Smooth muscle cell (in vitro differentiated cells): ENCODE results near the gene CDH23. TPM values are rescaled to one million over a fixed set of nuclear protein-coding genes. Genes with fewer than 3 reads are reported as not detected.

Experiments
- DNase-seq: peaks from one replicate; lab custom pipeline; 2025; ENCODE audit not compliant: unreplicated experiment; lab: John Stamatoyannopoulos, UW
- H2AFZ ChIP-seq: fragments of 200-600 bp; sonication (generic); 2 replicates; pipeline ENCODE4 v1.6.0; 2016; ENCODE audit warnings: antibody characterized with exemption, low read depth, mild to moderate bottlenecking
- H3F3A ChIP-seq: fragments of 200-600 bp; sonication (generic); 2 replicates; pipeline ENCODE4 v1.6.0; 2017; ENCODE audit warnings: antibody characterized with exemption, low read depth
- H3K27ac ChIP-seq: fragments of 200-600 bp; sonication (generic); 2 replicates; pipeline ENCODE4 v1.5.1; 2016; ENCODE audit warnings: low read depth, mild to moderate bottlenecking
- H3K27me3 ChIP-seq: fragments of 200-600 bp; sonication (generic); 2 replicates; pipeline ENCODE4 v1.6.1; 2016; ENCODE audit warnings: low read depth, mild to moderate bottlenecking
- H3K36me3 ChIP-seq: fragments of 200-600 bp; sonication (generic); 2 replicates; pipeline ENCODE4 v1.5.1; 2016; ENCODE audit warnings: low read depth
- H3K4me1 ChIP-seq: fragments of 200-600 bp; sonication (generic); 2 replicates; pipeline ENCODE4 v1.5.1; 2016; ENCODE audit warnings: low read depth
- H3K4me2 ChIP-seq: fragments of 200-600 bp; sonication (generic); 2 replicates; pipeline ENCODE4 v1.6.0; 2016; ENCODE audit warnings: mild to moderate bottlenecking
- H3K4me3 ChIP-seq: fragments of 200-600 bp; sonication (generic); 2 replicates; pipeline ENCODE4 v1.5.1; 2016; ENCODE audit warnings: mild to moderate bottlenecking
- H3K79me2 ChIP-seq: fragments of 200-600 bp; sonication (generic); 2 replicates; pipeline ENCODE4 v1.6.0; 2016; ENCODE audit warnings: low read depth, mild to moderate bottlenecking
- H3K9ac ChIP-seq: fragments of 200-600 bp; sonication (generic); 2 replicates; pipeline ENCODE4 v1.6.0; 2016; ENCODE audit warnings: low read depth
- H3K9me3 ChIP-seq: fragments of 200-600 bp; sonication (generic); replicated peaks from 2 replicates; pipeline ENCODE4 v1.5.1; 2016; ENCODE audit warnings: low read depth
- H4K20me1 ChIP-seq: fragments of 200-600 bp; sonication (generic); 2 replicates; pipeline ENCODE4 v1.6.0; 2016; ENCODE audit warnings: low read depth
- CTCF ChIP-seq: fragments of 200-600 bp; sonication (generic); IDR thresholded peaks from 2 replicates; pipeline ENCODE4 v1.5.1; 2017; ENCODE audit warnings: borderline replicate concordance, mild to moderate bottlenecking, antibody characterized with exemption; ENCODE audit not compliant: insufficient read depth, poor library complexity, severe bottlenecking
- WGBS: methylation state at CpG from one replicate; pipeline ENCODE4 v1.1.7; 2016; ENCODE audit warnings: low lambda C conversion rate; 5-methylcytosine and 5-hydroxymethylcytosine counted together
- polyA plus RNA-seq: library from polyadenylated mRNA; unstranded; fragments of >200 nt; fragmentation: Nextera tagmentation; extraction: Ambion mirVana; gene quantifications from 2 replicates; pipeline ENCODE4 v1.2.1, GENCODE V29; 2016
- total RNA-seq: library from RNA; depleted of rRNA; stranded (reverse); fragments of >200 nt; gene quantifications from 2 replicates; pipeline ENCODE4 v1.2.3, GENCODE V29; 2014

Gene CDH23
- total and polyA plus RNA-seq, 2 experiments from 2014 or later, result 0.99 to 2.5 TPM

- no peak for DNase-seq
- H3F3A ChIP-seq, result no peaks in the 10 kb centered on the region
- H3K79me2 ChIP-seq, result no peaks in the 10 kb centered on the region
- no peaks in the 10 kb centered on the region for H4K20me1 ChIP-seq
- no peak overlapping the region for H3K4me2 ChIP-seq
- H3K4me1 ChIP-seq, result peaks cover 3% of the 10 kb centered on the region
- no peaks in the 10 kb centered on the region for H3K36me3 ChIP-seq
- H3K27ac ChIP-seq, result no peak overlapping the region
- H3K4me3 ChIP-seq, result no peak overlapping the region
- WGBS, result 65% methylated on average over 14 of the region's 14 CpGs
- H3K9ac ChIP-seq, result no peak overlapping the region
- H3K9me3 ChIP-seq, result no peaks in the 10 kb centered on the region
- no peaks in the 10 kb centered on the region for H3K27me3 ChIP-seq
- TF ChIP-seq CTCF, result no peak
- H2AFZ ChIP-seq, result no peak overlapping the region
These were observed 193.2 kb downstream of the CDH23 start for GRCh38 chr10:71589617-71590551.

GRCh38 chr10:71590781-71591350 is 194.1 kb downstream of the CDH23 start:
- Histone ChIP-seq H3K36me3 (no peaks in the 10 kb centered on the region), H3K4me2 (no peak overlapping the region), H2AFZ (no peak overlapping the region), H3K9me3 (no peaks in the 10 kb centered on the region), H3K4me3 (no peak overlapping the region), H3K9ac (no peak overlapping the region), H3K4me1 (peaks cover 3% of the 10 kb centered on the region), H3F3A (no peaks in the 10 kb centered on the region), H3K27ac (no peak overlapping the region), H3K79me2 (no peaks in the 10 kb centered on the region), H4K20me1 (no peaks in the 10 kb centered on the region), H3K27me3 (no peaks in the 10 kb centered on the region)
- no peak for DNase-seq
- no peak for TF ChIP-seq CTCF
- 86% methylated on average over 10 of the region's 10 CpGs for WGBS

GRCh38 chr10:71594934-71595571 is 198.3 kb downstream of the CDH23 start:
- Histone ChIP-seq H3K79me2 (no peaks in the 10 kb centered on the region), H3K9me3 (no peaks in the 10 kb centered on the region), H3K4me2 (no peak overlapping the region), H3K9ac (no peak overlapping the region), H3F3A (peaks cover 7% of the 10 kb centered on the region), H2AFZ (no peak overlapping the region), H4K20me1 (no peaks in the 10 kb centered on the region), H3K27me3 (no peaks in the 10 kb centered on the region), H3K27ac (no peak overlapping the region), H3K4me1 (peaks cover 14% of the 10 kb centered on the region), H3K4me3 (no peak overlapping the region), H3K36me3 (no peaks in the 10 kb centered on the region)
- TF ChIP-seq CTCF, result no peak
- WGBS, result 97% methylated on average over 8 of the region's 8 CpGs
- no peak for DNase-seq
